ENCODE measurements around the gene TMEM178A. TPM values are rescaled to one million over a fixed set of nuclear protein-coding genes. Genes with fewer than 3 reads are reported as not detected.

TMEM178A gene
- total and polyA plus RNA-seq, 2 donors (not counting 1 experiment from before 2014, with no cell fraction given): 0.69 to 0.99 TPM

- Mint-ChIP-seq H3K27ac (no peak overlapping the region), H3K4me3 (no peak overlapping the region), H3K9me3 (ENCODE audit: insufficient read depth) (no peaks in the 10 kb centered on the region), H3K4me1 (peaks cover 20% of the 10 kb centered on the region), H3K27me3 (peaks cover 39% of the 10 kb centered on the region)
- H3K4me1 ChIP-seq (ENCODE audit: control insufficient read depth in 2 of 2, insufficient read depth in 2 of 2, low read length in 2 of 2): peaks cover 7 to 9% of the 10 kb centered on the region in 2 donors
- H3K9me3 ChIP-seq (ENCODE audit: control extremely low read depth in 1 of 3, control insufficient read depth in 2 of 3, insufficient read depth in 1 of 3, low read length in 2 of 3): no peaks in the 10 kb centered on the region
- no peak for TF ChIP-seq EZH2 (IDR thresholded peaks at IDR 0.05; ENCODE audit: borderline replicate concordance, insufficient read depth, low read depth, low read length, poor library complexity, severe bottlenecking)
- no peak for TF ChIP-seq CTCF (IDR thresholded peaks at IDR 0.05)
- H3K27me3 ChIP-seq (replicated peaks in 1 of 4; ENCODE audit: control extremely low read depth in 1 of 4, control insufficient read depth in 3 of 4, insufficient read depth in 4 of 4, low read length in 3 of 4): peaks cover 0 to 25% (median 20%) of the 10 kb centered on the region in 4 experiments
- ATAC-seq (ENCODE audit: low read depth): no peak
- H4K20me1 ChIP-seq (ENCODE audit: control insufficient read depth, insufficient read depth, low read length, poor library complexity, severe bottlenecking): no peaks in the 10 kb centered on the region
- no CpG with 5 or more reads among the region's 2 CpGs for WGBS (ENCODE audit: insufficient coverage)
- H3K27ac ChIP-seq (ENCODE audit: low read length in 2 of 2): no peak overlapping the region
- H2AFZ ChIP-seq (ENCODE audit: insufficient read depth, low read depth, low read length, poor library complexity, severe bottlenecking): no peak overlapping the region
- H3K9ac ChIP-seq (ENCODE audit: low read length): no peak overlapping the region
- intact Hi-C loops (cut with micrococcal nuclease): no loop called here
- no peak for DNase-seq
- POLR2A ChIA-PET: no interaction called here
- CTCF ChIA-PET: no interaction called here
- no peak overlapping the region for H3K4me2 ChIP-seq (replicated peaks; ENCODE audit: low read depth, low read length, poor library complexity, severe bottlenecking)
- H3K4me3 ChIP-seq (ENCODE audit: control extremely low read depth in 1 of 5, extremely low read depth in 1 of 5, insufficient read depth in 1 of 5, low read depth in 2 of 5, low read length in 4 of 5): no peak overlapping the region
- H3K79me2 ChIP-seq (ENCODE audit: control insufficient read depth, insufficient read depth, low read length): no peaks in the 10 kb centered on the region
- H3K36me3 ChIP-seq (replicated peaks in 1 of 2; ENCODE audit: control extremely low read depth in 1 of 2, control insufficient read depth in 1 of 2, extremely low read depth in 1 of 2, insufficient read depth in 2 of 2, low read length in 1 of 2): no peaks in the 10 kb centered on the region
These were observed 2.4 kb upstream of the TMEM178A start for GRCh38 chr2:39663187-39663930.

DNA sequence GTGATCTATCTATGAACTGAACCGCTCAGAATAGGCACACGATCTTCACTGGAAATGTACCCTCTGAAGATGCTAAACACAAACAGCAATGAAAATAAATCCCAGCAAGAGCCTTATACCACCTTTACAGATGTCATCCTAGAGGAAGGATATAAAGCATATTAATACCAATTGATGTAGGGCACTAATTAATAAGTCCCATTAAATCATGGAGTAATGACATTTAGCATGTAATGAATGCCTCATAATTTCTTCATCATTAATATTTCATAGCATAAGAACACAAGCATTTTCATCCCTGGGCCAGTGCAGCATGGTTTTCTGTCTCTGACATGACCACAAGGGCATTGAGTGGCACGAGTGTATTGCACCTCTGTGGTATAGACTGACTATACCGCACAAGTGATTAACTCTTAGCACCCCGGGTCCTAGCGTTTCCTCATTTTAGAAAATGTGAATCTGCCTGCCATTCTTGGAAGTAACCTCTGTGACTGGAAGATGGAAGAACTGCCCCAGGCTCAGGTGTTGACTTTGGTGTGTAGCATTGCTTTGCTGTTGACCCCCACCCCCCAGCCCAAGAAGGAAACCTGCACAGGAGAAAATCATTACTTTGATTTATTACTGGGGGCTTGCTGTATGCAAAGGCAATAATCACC lies 1.4 kb upstream of the TMEM178A start:
- Histone ChIP-seq H3K4me2 (replicated peaks; ENCODE audit: low read depth, low read length, poor library complexity, severe bottlenecking) (no peak overlapping the region), H3K4me3 (ENCODE audit: control extremely low read depth in 1 of 5, extremely low read depth in 1 of 5, insufficient read depth in 1 of 5, low read depth in 2 of 5, low read length in 4 of 5) (no peak overlapping the region), H4K20me1 (ENCODE audit: control insufficient read depth, insufficient read depth, low read length, poor library complexity, severe bottlenecking) (no peaks in the 10 kb centered on the region), H3K4me1 (ENCODE audit: control insufficient read depth in 2 of 2, insufficient read depth in 2 of 2, low read length in 2 of 2) (peaks cover 7 to 9% of the 10 kb centered on the region in 2 donors), H3K79me2 (ENCODE audit: control insufficient read depth, insufficient read depth, low read length) (no peaks in the 10 kb centered on the region), H2AFZ (ENCODE audit: insufficient read depth, low read depth, low read length, poor library complexity, severe bottlenecking) (no peak overlapping the region), H3K36me3 (replicated peaks in 1 of 2; ENCODE audit: control extremely low read depth in 1 of 2, control insufficient read depth in 1 of 2, extremely low read depth in 1 of 2, insufficient read depth in 2 of 2, low read length in 1 of 2) (no peaks in the 10 kb centered on the region), H3K27ac (ENCODE audit: low read length in 2 of 2) (no peak overlapping the region), H3K27me3 (replicated peaks in 1 of 4; ENCODE audit: control extremely low read depth in 1 of 4, control insufficient read depth in 3 of 4, insufficient read depth in 4 of 4, low read length in 3 of 4) (peaks cover 0 to 28% (median 20%) of the 10 kb centered on the region in 4 experiments), H3K9ac (ENCODE audit: low read length) (no peak overlapping the region), H3K9me3 (ENCODE audit: control extremely low read depth in 1 of 3, control insufficient read depth in 2 of 3, insufficient read depth in 1 of 3, low read length in 2 of 3) (peaks cover 0 to 2% (median 0%) of the 10 kb centered on the region in 3 donors)
- Mint-ChIP-seq H3K9me3 (ENCODE audit: insufficient read depth) (no peaks in the 10 kb centered on the region), H3K4me3 (peak overlapping the region; percentile 50), H3K4me1 (peaks cover 20% of the 10 kb centered on the region), H3K27ac (no peak overlapping the region), H3K27me3 (peaks cover 45% of the 10 kb centered on the region)
- DNase-seq (no peak), ATAC-seq (ENCODE audit: low read depth) (no peak)
- WGBS (ENCODE audit: insufficient coverage): 45% methylated on average over 2 of the region's 6 CpGs
- CTCF ChIA-PET: no interaction called here
- POLR2A ChIA-PET: no interaction called here
- TF ChIP-seq EZH2 (IDR thresholded peaks at IDR 0.05; ENCODE audit: borderline replicate concordance, insufficient read depth, low read depth, low read length, poor library complexity, severe bottlenecking) (no peak), CTCF (IDR thresholded peaks at IDR 0.05) (no peak)
- intact Hi-C loops (cut with micrococcal nuclease): no loop called here

All from B cell (primary cell).